Inflammatory macrophage treated with lipopolysaccharide for 4 hours (primary cell): Measurements from ENCODE around the gene MEPCE.
"Not testable (repeated sequence)": the region's sequence is repeated elsewhere in the genome, so short reads cannot be mapped to it uniquely, and the experiment has no call there.

Experiments used
- DNase-seq: peaks from one replicate; pipeline ENCODE4 v3.0.0-alpha.2; 2020

The MEPCE gene, protein sequence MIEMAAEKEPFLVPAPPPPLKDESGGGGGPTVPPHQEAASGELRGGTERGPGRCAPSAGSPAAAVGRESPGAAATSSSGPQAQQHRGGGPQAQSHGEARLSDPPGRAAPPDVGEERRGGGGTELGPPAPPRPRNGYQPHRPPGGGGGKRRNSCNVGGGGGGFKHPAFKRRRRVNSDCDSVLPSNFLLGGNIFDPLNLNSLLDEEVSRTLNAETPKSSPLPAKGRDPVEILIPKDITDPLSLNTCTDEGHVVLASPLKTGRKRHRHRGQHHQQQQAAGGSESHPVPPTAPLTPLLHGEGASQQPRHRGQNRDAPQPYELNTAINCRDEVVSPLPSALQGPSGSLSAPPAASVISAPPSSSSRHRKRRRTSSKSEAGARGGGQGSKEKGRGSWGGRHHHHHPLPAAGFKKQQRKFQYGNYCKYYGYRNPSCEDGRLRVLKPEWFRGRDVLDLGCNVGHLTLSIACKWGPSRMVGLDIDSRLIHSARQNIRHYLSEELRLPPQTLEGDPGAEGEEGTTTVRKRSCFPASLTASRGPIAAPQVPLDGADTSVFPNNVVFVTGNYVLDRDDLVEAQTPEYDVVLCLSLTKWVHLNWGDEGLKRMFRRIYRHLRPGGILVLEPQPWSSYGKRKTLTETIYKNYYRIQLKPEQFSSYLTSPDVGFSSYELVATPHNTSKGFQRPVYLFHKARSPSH

DNA sequence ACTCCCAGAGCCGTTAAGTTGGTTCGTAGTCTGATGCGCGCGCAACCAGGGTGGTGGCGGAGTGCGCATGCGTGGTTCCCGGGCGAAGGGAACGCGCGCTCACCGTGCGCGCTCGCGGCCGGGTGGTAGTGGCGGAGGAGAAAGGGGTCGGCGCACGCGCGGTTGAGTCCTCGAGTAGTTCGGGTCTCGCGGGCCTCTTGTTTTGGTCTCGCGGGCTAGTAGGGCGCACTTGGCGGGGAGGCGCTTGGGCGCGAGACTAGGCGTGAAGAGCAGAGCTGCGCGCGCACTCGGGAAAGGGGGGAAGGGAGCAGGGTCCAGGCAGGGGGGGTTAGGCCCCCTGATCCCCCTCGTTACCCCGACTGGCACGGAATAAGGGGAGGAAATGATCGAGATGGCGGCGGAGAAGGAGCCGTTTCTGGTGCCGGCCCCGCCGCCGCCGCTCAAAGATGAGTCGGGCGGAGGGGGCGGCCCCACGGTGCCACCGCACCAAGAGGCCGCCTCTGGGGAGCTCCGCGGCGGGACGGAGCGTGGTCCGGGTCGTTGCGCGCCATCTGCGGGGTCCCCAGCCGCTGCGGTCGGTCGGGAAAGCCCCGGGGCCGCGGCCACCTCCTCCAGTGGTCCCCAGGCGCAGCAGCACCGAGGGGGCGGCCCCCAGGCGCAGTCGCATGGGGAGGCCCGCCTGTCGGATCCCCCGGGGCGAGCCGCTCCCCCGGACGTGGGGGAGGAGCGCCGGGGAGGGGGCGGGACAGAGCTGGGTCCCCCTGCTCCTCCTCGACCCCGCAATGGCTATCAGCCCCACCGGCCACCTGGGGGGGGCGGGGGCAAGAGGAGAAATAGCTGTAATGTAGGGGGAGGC lies at the start of gene MEPCE:
Gene MEPCE, plus strand, starts transcription at position 195 of the 856 bp plus-strand sequence. Its CDS starts 188 bp downstream, at position 383.
- DNase-seq, result peak; percentile 91

DNA sequence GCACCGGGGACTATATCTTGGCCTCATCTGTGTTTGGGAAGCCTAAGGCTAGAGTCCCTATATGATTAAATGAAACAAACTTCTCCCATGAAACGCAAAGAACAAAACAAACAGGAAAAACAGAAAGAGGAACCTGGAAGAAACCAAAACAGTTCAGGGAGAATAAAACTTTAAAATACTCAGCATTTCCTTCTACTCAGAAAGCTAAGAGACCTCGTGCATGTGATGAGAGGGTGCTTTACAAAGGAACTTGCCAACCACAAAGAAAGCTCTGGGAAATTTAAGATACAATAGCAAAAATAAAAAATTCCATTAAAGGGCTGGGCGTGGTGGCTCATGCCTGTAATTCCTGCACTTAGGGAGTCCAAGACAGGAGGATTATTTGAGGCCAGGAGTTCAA lies 49.4 kb upstream of the MEPCE start:
- peak; percentile 89 for DNase-seq

DNA sequence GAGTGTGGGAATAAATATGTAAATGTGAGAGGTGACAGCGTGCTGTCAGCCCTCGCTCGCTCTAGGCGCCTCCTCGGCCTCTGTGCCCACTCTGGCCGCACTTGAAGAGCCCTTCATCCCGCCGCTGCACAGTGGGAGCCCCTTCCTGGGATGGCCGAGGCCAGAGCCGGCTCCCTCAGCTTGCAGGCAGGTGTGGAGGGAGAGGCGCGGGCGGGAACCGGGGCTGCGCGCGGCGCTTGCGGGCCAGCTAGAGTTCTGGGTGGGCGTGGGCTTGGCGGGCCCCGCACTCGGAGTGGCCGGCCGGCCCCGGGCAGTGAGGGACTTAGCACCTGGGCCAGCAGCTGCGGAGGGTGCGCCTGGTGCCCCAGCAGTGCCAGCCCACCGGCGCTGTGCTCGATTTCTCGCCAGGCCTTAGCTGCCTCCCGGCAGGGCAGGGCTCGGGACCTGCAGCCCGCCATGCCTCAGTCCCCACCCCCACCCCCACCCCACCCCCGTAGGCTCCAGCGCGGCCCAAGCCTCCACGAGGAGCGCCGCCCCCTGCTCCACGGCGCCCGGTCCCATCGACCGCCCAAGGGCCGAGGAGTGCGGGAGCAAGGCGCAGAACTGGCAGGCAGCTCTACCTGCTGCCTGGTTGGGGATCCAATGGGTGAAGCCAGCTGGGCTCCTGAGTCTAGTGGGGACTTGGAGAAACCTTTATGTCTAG lies 47.9 kb upstream of the MEPCE start:
- not testable (repeated sequence) for DNase-seq

DNA sequence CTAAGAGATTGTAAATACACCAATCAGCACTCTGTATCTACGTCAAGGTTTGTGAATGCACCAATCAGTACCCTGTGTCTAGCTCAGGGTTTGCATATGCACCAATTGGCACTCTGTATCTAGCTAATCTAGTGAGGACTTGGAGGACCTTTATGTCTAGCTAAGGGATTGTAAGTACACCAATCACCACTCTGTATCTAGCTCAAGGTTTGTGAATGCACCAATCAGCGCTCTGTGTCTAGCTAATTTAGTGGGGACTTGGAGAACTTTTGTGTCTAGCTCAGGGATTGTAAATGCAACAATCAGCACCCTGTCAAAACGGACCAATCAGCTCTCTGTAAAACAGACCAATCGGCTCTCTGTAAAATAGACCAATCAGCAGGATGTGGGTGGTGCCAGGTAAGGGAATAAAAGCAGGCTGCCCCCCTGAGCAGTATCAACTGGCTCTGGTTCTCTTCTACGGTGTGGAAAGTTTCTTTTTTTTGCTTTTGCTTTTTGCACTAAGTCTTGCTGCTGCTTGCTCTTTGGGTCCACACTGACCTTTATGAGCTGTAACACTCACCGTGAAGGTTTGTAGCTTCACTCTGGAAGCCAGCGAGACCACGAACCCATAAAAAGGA lies 47.3 kb upstream of the MEPCE start:
- DNase-seq, result peak; percentile 26

DNA sequence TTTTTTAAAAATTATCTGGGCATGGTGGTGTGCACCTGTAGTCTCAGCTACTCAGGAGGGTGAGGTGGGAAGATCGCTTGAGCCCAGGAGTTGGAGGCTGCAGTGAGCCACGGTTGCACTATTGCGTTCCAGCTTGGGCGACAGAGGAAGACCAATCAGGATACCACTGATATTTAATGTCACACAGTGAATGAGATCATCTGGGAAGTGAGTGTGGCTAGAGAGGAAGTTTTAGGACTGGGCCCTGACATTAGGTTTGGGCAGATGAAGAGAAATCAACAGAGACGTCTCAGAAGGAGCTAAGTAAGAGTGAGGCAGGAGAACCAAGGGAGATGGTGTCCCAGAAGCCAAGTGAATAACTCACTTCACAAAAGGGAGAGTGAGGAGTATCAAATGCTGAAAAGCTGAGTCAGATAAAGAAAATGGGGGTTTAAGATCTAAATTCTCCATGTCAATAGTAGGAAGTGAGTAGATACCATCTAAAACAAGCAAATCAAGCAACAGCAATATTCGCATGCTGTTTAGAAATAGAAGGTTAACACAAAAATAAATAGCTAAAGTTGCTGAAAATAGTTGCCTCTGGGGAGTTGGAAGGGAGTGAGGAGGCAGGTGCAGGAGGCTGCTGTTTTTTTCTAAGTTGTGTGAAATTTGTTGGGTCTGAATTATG lies 44.9 kb upstream of the MEPCE start:
- DNase-seq, result peak; percentile 83

DNA sequence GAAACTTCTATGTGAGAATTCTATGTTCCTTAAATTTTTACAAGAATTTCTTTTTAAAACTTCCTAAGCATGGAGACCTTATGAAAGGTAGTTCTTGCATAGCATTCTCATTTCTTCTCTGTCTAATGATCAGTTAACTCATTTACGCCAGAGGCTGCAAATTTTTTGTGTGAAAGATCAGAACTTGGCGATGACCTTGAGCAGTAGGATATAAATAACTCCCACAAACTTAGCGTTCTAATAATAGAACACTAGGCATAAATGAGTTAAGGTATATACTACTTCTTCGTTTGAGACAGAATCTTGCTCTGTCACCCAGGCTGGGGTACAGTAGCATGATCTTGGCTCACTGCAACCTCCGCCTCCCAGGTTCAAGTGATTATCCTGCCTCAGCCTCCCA lies 42.7 kb upstream of the MEPCE start:
- no peak for DNase-seq

DNA sequence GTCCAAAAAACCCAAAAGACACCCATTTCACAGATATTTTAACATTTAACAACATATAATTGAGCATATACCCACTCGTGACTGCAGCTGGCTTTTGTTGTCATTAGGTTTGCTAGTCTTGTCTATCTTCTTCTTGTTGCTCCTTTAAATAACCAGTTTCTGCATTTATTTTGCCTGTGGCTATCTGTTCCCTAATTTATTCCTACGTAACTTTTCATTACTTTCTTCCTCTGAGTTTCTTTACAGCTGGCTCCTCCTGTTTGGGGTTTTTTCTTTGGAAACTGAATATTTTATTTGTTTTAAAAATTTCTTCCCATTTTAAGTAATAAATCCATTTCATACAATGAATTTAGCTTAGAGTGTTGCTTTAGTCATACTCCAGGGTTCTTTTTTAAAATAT lies 41.9 kb upstream of the MEPCE start:
- peak; percentile 48 for DNase-seq

DNA sequence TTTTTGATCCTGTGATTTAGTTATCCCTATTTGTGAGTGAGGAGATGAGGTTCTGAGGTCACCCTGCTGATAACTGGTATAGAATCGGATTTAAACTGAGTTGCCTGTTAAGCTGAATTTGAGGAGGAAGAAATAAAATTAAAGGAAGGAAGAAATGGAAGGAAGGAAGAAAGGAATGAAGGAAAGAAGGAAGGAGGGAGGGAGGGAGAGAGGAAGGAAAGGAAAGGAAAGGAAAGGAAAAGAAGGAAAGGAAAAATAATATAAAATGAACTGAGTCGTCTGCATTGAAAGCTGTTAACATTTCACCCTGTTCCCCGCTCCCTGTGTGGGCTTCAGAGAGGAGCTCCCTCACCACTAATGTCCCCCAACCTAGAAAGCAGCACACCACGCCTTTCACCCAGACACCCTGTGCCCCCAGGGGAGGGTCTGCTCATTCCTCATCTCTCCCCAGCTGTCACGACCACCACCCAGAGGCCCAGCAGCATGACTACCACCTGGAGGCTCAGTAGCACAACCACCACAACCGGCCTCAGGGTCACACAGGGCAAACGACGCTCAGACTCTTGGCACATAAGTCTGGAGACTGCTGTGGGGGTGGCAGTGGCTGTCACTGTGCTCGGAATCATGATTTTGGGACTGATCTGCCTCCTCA lies 40.1 kb upstream of the MEPCE start:
- DNase-seq, result no peak

DNA sequence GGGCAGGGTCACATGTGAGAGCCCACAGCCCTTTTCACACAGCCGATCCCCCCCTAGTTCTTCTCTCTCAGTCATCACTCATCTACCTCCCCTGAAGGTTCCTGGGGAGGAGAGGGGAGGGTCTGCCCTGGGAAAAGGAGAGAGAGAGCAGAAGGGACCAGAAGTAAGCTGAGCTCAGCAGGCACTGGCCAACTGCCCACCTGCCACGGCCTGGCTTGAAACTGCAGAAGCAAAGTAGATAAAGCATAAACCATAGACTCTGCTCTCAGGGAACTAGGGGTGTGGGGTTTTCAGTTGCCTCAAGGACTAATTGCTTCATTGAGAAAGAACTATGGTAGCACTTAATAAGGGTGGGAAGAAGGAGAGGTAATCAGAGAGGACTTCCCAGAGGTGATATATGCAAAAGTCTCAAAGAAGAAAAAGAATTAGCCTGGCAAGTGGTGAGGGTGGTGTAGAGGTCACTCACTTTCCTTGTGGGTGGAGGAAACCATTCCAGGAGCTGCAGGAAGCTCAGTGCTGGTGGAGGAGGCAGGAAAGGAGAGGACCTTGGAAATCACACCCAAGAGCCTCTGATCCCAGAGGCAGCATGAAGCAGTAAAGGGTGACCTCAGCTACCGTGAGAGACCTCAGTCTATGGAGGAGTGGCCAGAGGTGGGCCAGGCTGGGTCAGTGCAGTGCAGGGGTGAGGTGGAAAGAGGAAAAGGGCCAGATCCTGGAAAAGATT lies 39.2 kb upstream of the MEPCE start:
- no peak for DNase-seq

DNA sequence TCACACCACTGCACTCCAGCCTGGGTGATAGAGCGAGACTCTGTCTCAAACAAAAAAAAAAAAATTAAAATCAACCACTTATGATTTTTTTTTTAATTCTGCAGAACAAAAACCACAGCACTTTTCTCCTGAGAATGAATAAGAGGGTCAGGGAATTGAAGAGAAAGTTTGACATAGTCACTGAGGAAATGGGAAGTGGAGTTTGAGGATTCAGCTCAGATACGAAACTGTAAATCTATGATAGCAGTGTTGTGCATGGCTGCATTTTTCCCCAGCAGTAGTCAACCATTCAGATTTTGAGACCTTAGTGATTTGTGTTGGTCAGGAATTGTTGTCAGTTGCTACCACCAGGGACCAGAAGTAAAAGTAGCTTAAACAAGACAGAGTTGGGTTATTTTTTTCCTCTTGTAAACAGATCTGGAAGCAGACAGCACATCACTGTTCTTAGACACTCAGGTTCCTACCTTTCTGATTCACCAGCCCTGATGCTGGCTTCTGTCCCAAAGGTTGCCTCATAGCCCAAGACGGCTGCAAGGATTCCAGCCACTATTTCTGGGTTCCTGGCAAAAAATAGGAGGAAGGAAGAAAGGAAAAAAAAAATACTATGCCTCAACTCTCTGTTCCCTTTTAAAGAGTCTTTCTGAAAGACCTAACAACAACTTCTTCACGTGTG lies 36.3 kb upstream of the MEPCE start:
- DNase-seq, result peak; percentile 58

DNA sequence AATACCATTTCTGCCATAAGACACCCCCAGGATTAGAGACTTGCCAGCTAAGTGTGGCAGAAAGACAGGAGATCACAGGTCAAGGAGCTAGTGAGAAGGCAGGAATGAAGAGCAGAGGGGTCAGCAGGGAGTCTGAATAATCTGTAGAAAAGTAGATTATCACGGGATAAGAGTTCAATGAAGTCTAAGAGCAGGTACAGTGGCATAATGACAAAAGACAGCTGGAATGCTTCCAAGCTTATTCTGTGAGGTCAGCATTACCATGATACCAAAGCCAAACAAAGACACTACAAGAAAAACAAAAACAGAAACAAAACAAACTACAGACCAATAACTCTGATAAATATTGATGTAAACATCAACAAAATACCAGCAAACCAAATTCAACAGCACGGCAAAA lies 35.6 kb upstream of the MEPCE start:
- DNase-seq, result no peak

DNA sequence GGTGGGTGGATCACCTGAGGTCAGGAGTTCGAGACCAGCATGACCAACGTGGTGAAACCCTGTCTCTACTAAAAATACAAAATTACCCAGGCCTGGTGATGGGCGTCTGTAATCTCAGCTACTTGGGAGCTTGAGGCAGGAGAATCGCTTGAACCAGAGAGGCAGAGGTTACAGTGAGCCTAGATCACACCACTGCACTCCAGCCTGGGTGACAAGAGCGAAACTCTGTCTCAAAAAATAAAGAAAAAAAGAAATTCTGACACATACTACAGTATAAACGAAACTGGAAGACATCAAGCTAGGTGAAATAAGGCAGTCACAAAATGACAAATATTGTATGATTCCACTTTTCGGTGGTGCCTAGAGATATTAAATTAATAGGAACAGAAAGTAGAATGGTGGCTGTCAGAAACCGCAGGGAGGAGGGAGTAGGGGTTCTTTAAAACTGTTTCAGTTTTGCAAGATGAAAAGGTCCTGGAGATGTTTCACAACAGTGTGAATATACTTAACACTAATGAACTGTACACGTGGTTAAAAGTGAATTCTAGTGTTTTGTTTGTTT lies 33.1 kb upstream of the MEPCE start:
- peak; percentile 97 for DNase-seq

DNA sequence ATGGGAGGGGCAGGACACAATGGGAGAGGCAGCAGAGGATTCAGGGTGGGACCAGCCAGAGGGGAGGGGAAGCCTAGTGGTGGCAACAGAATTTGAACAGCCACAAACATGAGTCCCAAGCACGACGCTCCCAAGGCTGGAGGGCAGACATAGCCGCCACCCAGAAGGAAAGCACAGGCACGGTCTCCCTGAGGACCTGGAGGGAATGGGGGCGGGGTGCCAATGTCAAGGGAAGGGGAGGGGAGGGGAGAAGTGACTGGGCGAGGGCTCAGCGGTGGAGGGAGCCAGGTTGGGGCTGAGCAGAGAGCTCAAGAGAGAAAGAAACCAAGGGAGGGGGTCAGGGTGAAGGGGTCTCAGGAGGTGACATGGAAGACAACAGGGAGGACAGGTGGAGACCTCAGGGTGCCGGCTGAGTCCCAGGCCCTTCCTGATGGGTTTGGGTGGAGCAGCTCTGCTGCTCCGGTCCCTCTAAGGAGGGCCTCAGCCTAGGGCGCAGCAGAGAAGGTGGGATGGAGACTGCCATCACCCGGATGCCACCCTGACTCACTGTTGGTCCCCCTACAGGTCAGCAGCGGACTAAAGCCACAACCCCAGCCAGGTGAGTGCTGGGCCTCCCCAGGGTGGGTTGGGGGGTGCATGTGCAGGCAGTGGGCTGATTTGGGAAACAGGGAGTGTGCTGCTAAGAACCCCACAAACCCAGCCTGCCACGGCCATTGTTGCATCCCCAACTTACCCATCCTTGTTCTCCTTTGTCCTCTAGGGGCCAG lies 32.1 kb upstream of the MEPCE start:
- no peak for DNase-seq

DNA sequence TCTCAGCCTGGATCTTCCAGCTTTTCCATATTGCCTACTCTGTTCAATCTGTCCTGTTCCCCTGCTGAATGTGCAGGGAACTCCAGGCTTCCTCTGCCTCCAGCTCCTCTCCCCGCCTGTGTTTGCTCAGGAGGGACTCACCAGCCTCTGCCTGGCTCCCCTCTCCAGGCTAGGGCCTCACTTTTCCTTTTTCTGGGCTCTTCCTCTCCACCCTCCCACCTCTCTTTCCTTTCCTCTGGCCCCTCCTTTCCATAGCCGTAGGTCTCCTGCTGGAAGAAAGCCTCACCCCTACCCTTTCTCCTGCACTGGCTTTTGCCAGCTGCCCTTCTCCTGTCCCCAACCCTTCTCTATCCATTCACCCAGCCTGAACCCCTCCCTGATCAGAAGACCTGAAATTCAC lies 31.4 kb upstream of the MEPCE start:
- no peak for DNase-seq

DNA sequence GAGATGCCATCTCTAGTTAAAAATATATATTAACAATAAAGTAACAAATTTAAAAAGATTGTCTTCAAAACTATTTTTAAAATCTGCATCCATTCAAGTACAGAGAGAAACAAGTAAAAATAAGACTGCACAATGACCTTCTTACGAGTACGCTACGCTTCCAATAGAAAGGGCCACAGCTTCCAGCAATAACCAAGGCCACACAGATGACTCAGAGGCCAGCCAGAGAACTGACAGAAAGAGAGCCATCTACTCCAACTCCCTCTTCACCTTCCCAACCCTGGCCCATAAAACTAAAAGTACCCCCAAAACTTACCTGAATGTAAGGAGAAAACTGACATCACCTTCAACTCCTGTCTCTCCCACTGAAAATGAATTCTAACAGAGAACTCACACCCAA lies 29.6 kb upstream of the MEPCE start:
- DNase-seq, result no peak

DNA sequence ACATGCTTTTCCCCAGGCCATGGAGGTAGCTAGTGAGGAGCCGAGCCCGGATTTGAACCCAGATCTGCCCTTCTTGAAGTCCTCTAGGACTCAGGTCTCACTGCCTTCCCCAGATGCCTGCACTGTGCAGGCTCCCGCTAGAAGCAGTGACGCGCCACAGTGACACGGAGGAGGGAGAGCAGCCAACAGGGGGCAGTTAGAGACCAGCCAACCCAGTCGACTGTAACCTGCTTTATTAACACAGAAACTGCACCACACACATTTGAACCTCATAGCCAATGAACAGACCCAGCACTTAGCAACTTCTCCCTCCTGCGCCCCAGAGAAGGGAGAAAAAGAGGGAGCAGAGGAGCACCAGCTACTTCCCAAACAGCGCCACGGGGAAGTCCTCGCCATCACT lies 29.0 kb upstream of the MEPCE start:
- DNase-seq, result no peak

DNA sequence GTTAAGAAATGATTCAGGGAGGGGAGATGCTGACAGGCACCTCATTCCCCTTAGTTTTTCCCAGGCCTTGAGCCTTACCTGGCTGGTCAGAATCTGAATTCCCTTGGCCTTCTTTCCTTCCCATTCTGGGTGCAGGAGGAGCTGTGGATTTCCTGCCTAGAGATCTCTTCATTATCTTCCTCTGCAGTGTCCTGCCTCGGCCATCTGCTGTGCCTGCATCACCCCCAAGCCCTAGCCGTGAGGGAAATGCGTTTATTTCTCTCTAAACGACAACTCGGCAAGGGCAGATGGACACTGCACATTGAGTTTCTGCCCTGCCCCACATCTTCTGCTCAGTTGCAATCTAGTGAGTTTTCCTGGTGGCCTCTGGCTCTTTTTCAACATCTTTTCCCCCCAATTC lies 27.8 kb upstream of the MEPCE start:
- DNase-seq, result no peak

DNA sequence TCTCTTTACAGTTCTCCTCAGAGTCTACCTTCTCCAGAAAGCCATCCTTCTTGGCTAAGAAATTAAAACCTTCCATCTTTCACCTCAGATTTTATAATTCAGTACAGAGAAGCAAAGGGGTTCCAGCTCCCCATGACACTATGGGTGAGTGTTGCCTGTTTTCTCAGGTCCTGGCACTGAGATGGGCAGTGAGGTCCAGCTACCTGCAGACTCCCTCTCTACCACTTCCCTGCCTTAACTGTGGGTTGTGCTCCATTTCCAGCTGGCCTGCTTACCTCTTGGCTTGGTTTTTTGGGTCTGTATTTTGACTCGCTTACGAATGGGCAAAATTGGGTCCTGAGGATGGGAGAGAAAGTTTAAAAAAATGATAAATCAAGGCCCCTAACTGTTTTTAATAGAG lies 27.4 kb upstream of the MEPCE start:
- no peak for DNase-seq

DNA sequence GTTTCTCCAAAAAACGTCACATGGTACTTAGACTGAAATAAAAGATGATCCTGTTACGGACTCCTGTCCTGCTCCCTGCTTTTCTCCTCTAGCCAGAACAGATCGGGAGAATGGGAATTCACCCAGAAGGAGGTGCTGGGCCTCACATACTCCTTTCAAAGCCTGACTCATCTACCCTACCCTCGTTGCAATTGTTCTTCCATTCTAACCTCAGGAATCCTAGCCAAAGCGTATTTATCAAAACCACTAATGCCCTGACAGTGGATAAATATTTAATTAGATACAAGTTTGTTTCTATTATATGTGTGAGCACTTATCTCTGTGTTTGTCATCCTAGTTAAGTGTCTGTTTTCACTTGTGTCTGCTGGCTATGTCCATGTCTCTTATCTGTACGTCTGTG lies 22.9 kb upstream of the MEPCE start:
- no peak for DNase-seq
